Thyroid gland (tissue), 4 donors: ENCODE measurements around the gene TSHZ1.

Source experiments
- CTCF ChIP-seq, 6 experiments: fragments of 200-600 bp in 3 of 6; fragments of 450-650 bp in 3 of 6; sonication (generic) in 3 of 6; IDR thresholded peaks; one replicate each; pipeline ENCODE4 v1.5.1; 2016 to 2019; ENCODE audit warnings: antibody characterized with exemption in 6 of 6, mild to moderate bottlenecking in 2 of 6, inconsistent platforms in 1 of 6, moderate library complexity in 1 of 6
- POLR2A ChIP-seq, 2 donors: fragments of 450-650 bp; IDR thresholded peaks; one replicate each; pipeline ENCODE4 v1.6.1; 2017; ENCODE audit warnings: antibody characterized with exemption in 2 of 2, mild to moderate bottlenecking in 2 of 2, moderate library complexity in 1 of 2

DNA sequence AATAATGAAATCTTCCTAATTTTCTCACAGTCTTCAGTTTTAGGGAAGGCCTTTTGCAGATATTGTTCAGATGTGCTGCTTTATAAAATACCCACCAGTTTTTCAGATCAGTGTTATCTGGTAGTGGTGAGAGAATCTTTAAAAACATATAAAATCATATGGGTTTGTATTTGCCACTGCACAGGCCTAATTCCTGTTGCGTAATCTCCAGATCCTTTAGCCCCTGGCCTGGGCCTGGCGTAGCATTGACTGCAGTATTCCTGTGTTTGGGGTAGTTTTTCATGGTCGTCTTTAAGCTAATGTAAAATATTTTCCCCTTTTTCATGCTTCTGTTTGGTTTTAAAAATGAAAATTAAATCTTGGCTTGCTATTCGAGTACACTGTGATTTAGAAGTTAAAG is 43.2 kb downstream of the TSHZ1 start:
- TF ChIP-seq POLR2A (IDR thresholded peaks at IDR 0.05) (no peak), CTCF (IDR thresholded peaks at IDR 0.05) (no peak)
